ENCODE measurements around the gene FALEC. TPM values are rescaled to one million over a fixed set of nuclear protein-coding genes. Genes with fewer than 3 reads are reported as not detected.

The FALEC gene
- total and polyA plus RNA-seq, 9 of the 15 experiments (the other 6 are each of a cell fraction or from before 2014, with no cell fraction given), result 0.15 to 1.8 (median 0.53) TPM; not detected in 5

GRCh38 chr1:150558761-150559655 lies 43.5 kb downstream of the FALEC start (continued):
- TF ChIP-seq POLR2G (IDR thresholded peaks at IDR 0.05; ENCODE audit: low read depth, low read length), result peak; percentile 79

GRCh38 chr1:150559656-150560010 lies 44.1 kb downstream of the FALEC start:
- no peak overlapping the region for H3K27ac ChIP-seq (ENCODE audit: extremely low read depth, low read depth, low read length)
- intact Hi-C loops (cut with micrococcal nuclease), result loop anchor here (1.0 to 5.0 kb wide), 4 partner anchors 74 to 438 kb away; partner anchors contain the start of gene GOLPH3L
- H4K20me1 ChIP-seq (replicated peaks; ENCODE audit: control insufficient read depth, insufficient read depth, low read length), result peaks cover 19% of the 10 kb centered on the region
- no peak overlapping the region for H2AFZ ChIP-seq (ENCODE audit: low read depth, low read length)
- 61% methylated on average over 9 of the region's 10 CpGs for WGBS (ENCODE audit: insufficient coverage, low coverage, missing lambda C conversion rate)
- DNase-seq (ENCODE audit: extremely low read depth in 1 of 4, low spot score in 3 of 4), result no peak
- no peak for ATAC-seq
- H3K9ac ChIP-seq (ENCODE audit: insufficient read depth in 1 of 2, low read depth in 2 of 2, low read length in 2 of 2), result peak overlapping the region; percentile 4 to 7; a peak in 2 of 4 replicates
- peaks cover 6% of the 10 kb centered on the region for H3K9me1 ChIP-seq (ENCODE audit: control insufficient read depth, insufficient read depth, low read length)
- no peaks in the 10 kb centered on the region for H3K27me3 ChIP-seq (ENCODE audit: control insufficient read depth in 2 of 2, insufficient read depth in 2 of 2, low read length in 2 of 2)
- no TSS peak for BruUV-seq (replicated peaks)
- peaks cover 82% of the 10 kb centered on the region for H3K36me3 ChIP-seq (ENCODE audit: control insufficient read depth, insufficient read depth, low read length)
- H3K79me2 ChIP-seq (ENCODE audit: control insufficient read depth, insufficient read depth, low read length), result peaks cover 46% of the 10 kb centered on the region
- peak overlapping the region; percentile 36; the same call in 1 of the 2 replicates for H3K4me2 ChIP-seq (ENCODE audit: insufficient read depth, low read length)
- H3K4me1 ChIP-seq (replicated peaks in 1 of 2; ENCODE audit: control insufficient read depth in 2 of 2, insufficient read depth in 2 of 2, low read length in 2 of 2), result peaks cover 38 to 77% of the 10 kb centered on the region in 2 experiments
- TF ChIP-seq ZNF143 (CRISPR knock-in tag; IDR thresholded peaks at IDR 0.05), result 0 out of 2 replicates have a peak, but pooled peaks have one; percentile 33
- peak; percentile 65 for TF ChIP-seq POLR2G (IDR thresholded peaks at IDR 0.05; ENCODE audit: low read depth, low read length)
- TF ChIP-seq ZBTB7A (IDR thresholded peaks at IDR 0.05; ENCODE audit: borderline replicate concordance, control insufficient read depth, low read depth, low read length), result peak; percentile 42; the same call in 1 of the 2 replicates
- 0 out of 2 replicates have a peak, but pooled peaks have one; percentile 11 for TF ChIP-seq ETS1 (conservative IDR thresholded peaks at IDR 0.05; ENCODE audit: control insufficient read depth, low read depth, low read length)
- peak; percentile 28; the same call in 1 of the 2 replicates for TF ChIP-seq STAG1 (CRISPR knock-in tag; IDR thresholded peaks at IDR 0.05; ENCODE audit: borderline replicate concordance)
- TF ChIP-seq HNRNPL (IDR thresholded peaks at IDR 0.05; ENCODE audit: low read depth, low read length), result 0 out of 2 replicates have a peak, but pooled peaks have one; percentile 40
- TF ChIP-seq RCOR1 (IDR thresholded peaks at IDR 0.05; ENCODE audit: borderline replicate concordance in 1 of 2, low read depth in 2 of 2, low read length in 2 of 2), result no peak
- TF ChIP-seq CREBBP (IDR thresholded peaks at IDR 0.05; ENCODE audit: low read depth, low read length), result no peak
- TF ChIP-seq POLR2AphosphoS5 (IDR thresholded peaks at IDR 0.05; ENCODE audit: control insufficient read depth, insufficient read depth, low read depth, low read length), result peak; percentile 39; the same call in 1 of the 2 replicates
- no peak for TF ChIP-seq TARDBP (IDR thresholded peaks at IDR 0.05)
- no peak for TF ChIP-seq FOXM1 (IDR thresholded peaks at IDR 0.05; ENCODE audit: low read depth)
- no peak for TF ChIP-seq FOXM1 (CRISPR knock-in tag; IDR thresholded peaks at IDR 0.05; ENCODE audit: low read depth)
- no peak for TF ChIP-seq KLF10 (CRISPR knock-in tag; IDR thresholded peaks at IDR 0.05)
- POLR2A ChIA-PET, result interaction anchor here (0.5 to 2.7 kb wide), 12 partner anchors 8 to 468 kb away, joined by 3 to 21 read pairs (median 4); partner anchors contain the start of genes ADAMTSL4 and MINDY1
- in situ Hi-C loops (cut with MboI), result loop anchor here (10.0 kb wide), 1 partner anchor 435 kb away; no protein-coding TSS in a partner anchor
- H3K9me3 ChIP-seq (replicated peaks; ENCODE audit: control insufficient read depth, insufficient read depth, low read depth, low read length), result no peaks in the 10 kb centered on the region
- CTCF ChIA-PET (ENCODE audit: low intra/inter-chr PET ratio), result interaction anchor here (0.6 to 1.3 kb wide), 4 partner anchors 95 to 305 kb away, joined by 3 to 5 read pairs (median 4); no protein-coding TSS in a partner anchor
- no peak for FAIRE-seq
- H3K4me3 ChIP-seq, result no peak overlapping the region

All from K562 (cell line).